Small intestine (tissue), 7 donors: ENCODE measurements around the gene SLC16A3. TPM values are rescaled to one million over a fixed set of nuclear protein-coding genes. Genes with fewer than 3 reads are reported as not detected.
A peak's percentile ranks its signal among the peaks of the same experiment; 100 is the strongest.

Source experiments
- DNase-seq, 2 donors: peaks; one replicate each; pipeline versions ENCODE4 v3.0.0 to v3.0.0-alpha.2; 2013
- FAIRE-seq: peaks from 2 replicates; lab custom pipeline; 2012; peaks lifted over from hg19 to GRCh38; lab: Jason Lieb, UNC
- H3K27ac ChIP-seq, 3 donors: one replicate each; pipeline ENCODE4 v1.5.1; 2013; ENCODE audit warnings: low read length in 2 of 3, mild to moderate bottlenecking in 2 of 3, control low read depth in 1 of 3, inconsistent platforms in 1 of 3, low read depth in 1 of 3, moderate library complexity in 1 of 3
- H3K27me3 ChIP-seq, 3 donors: one replicate each; pipeline ENCODE4 v1.6.1; 2013; ENCODE audit warnings: low read length in 3 of 3, inconsistent platforms in 1 of 3; ENCODE audit not compliant: control insufficient read depth in 3 of 3, insufficient read depth in 3 of 3
- H3K36me3 ChIP-seq, 3 donors: one replicate each; pipeline ENCODE4 v1.6.1; 2013; ENCODE audit warnings: low read length in 3 of 3, inconsistent platforms in 1 of 3, low read depth in 1 of 3, mild to moderate bottlenecking in 1 of 3, moderate library complexity in 1 of 3; ENCODE audit not compliant: control insufficient read depth in 3 of 3, insufficient read depth in 2 of 3
- H3K4me1 ChIP-seq, 3 donors: one replicate each; pipeline ENCODE4 v1.6.1; 2013; ENCODE audit warnings: low read length in 2 of 3, inconsistent platforms in 1 of 3, low read depth in 1 of 3, mild to moderate bottlenecking in 1 of 3, moderate library complexity in 1 of 3; ENCODE audit not compliant: control insufficient read depth in 3 of 3, insufficient read depth in 2 of 3
- H3K4me3 ChIP-seq, 3 donors: one replicate each; pipeline ENCODE4 v1.5.1; 2013; ENCODE audit warnings: low read length in 3 of 3, control low read depth in 1 of 3, inconsistent platforms in 1 of 3, low read depth in 1 of 3, mild to moderate bottlenecking in 1 of 3, moderate library complexity in 1 of 3
- H3K9me3 ChIP-seq, 2 donors: one replicate each; pipeline ENCODE4 v1.6.1; 2013; ENCODE audit warnings: low read depth in 1 of 2, low read length in 1 of 2; ENCODE audit not compliant: control insufficient read depth in 2 of 2, insufficient read depth in 1 of 2
- whole genome bisulfite sequencing, 3 donors: extraction: QIAGEN DNeasy Blood & Tissue Kit; methylation state at CpG; one replicate each; pipeline ENCODE4 v1.1.7; 2013; 5-methylcytosine and 5-hydroxymethylcytosine counted together
- polyA plus RNA-seq, 4 donors: library from polyadenylated mRNA; stranded (reverse) in 3 of 4; unstranded in 1 of 4; fragments of 200-250 nt in 3 of 4; fragments of 120-200 nt in 1 of 4; gene quantifications; one replicate each; pipeline versions ENCODE4 v1.2.1 to v1.2.3, GENCODE V29; 2013
- donor health status: healthy with polysubstance abuse.
- donor health status: control.
- donor health status: control.
- donor health status: Bipolar disorder and iron deficiency.
- donor health status: healthy.

The SLC16A3 gene
- polyA plus RNA-seq, 4 donors, result 5.4 to 33.2 (median 14.5) TPM

- Histone ChIP-seq H3K27ac (no peak overlapping the region), H3K36me3 (peaks cover 0 to 12% (median 0%) of the 10 kb centered on the region in 3 donors), H3K27me3 (no peaks in the 10 kb centered on the region), H3K4me3 (no peak overlapping the region), H3K9me3 (peaks cover 0 to 7% of the 10 kb centered on the region in 2 donors), H3K4me1 (peaks cover 0 to 31% (median 4%) of the 10 kb centered on the region in 3 donors)
- 93 to 99% (median 95%) methylated on average over 8 of the region's 8 CpGs for WGBS, 3 donors
- DNase-seq (no peak), FAIRE-seq (no peak)
These were observed 51.7 kb downstream of the SLC16A3 start for GRCh38 chr17:82280537-82280936.

- WGBS, 3 donors, result 62 to 74% (median 72%) methylated on average over 7 of the region's 7 CpGs
- Histone ChIP-seq H3K36me3 (peaks cover 0 to 12% (median 0%) of the 10 kb centered on the region in 3 donors), H3K4me3 (no peak overlapping the region), H3K9me3 (peaks cover 0 to 7% of the 10 kb centered on the region in 2 donors), H3K27me3 (no peaks in the 10 kb centered on the region), H3K4me1 (peaks cover 0 to 31% (median 4%) of the 10 kb centered on the region in 3 donors), H3K27ac (no peak overlapping the region)
- no peak for DNase-seq
- FAIRE-seq, result no peak
These were observed 52.2 kb downstream of the SLC16A3 start for GRCh38 chr17:82281076-82281475.

- no peak for FAIRE-seq
- H3K27ac ChIP-seq, result peak overlapping the region in 1 of 3 donors; percentile 57
These were observed 52.8 kb downstream of the SLC16A3 start for GRCh38 chr17:82281502-82282238.

GRCh38 chr17:82282239-82283207 is 53.7 kb downstream of the SLC16A3 start:
- FAIRE-seq, result no peak
- H3K4me3 ChIP-seq, result no peak overlapping the region
- H3K4me1 ChIP-seq, result peaks cover 0 to 24% (median 4%) of the 10 kb centered on the region in 3 donors
- H3K9me3 ChIP-seq, result peaks cover 0 to 11% of the 10 kb centered on the region in 2 donors
- no peaks in the 10 kb centered on the region for H3K27me3 ChIP-seq
- peak overlapping the region in 1 of 3 donors; percentile 57 for H3K27ac ChIP-seq
- no peak for DNase-seq
- WGBS, 3 donors, result 56 to 78% (median 68%) methylated on average over 25 of the region's 25 CpGs
- peaks cover 0 to 5% (median 0%) of the 10 kb centered on the region in 3 donors for H3K36me3 ChIP-seq

More at GRCh38 chr17:82281502-82282238, 52.8 kb downstream of the SLC16A3 start:
- H3K4me1 ChIP-seq, result peaks cover 0 to 31% (median 4%) of the 10 kb centered on the region in 3 donors
- 21 to 66% (median 39%) methylated on average over 22 of the region's 22 CpGs for WGBS, 3 donors
- DNase-seq, result peak in 1 of 2 donors; percentile 80
- H3K27me3 ChIP-seq, result no peaks in the 10 kb centered on the region
- no peak overlapping the region for H3K4me3 ChIP-seq
- H3K9me3 ChIP-seq, result peaks cover 0 to 7% of the 10 kb centered on the region in 2 donors
- H3K36me3 ChIP-seq, result peaks cover 0 to 8% (median 0%) of the 10 kb centered on the region in 3 donors

GRCh38 chr17:82283208-82283749 is 54.4 kb downstream of the SLC16A3 start:
- no peak for FAIRE-seq
- no peak overlapping the region for H3K27ac ChIP-seq
- H3K27me3 ChIP-seq, result no peaks in the 10 kb centered on the region
- H3K36me3 ChIP-seq, result no peaks in the 10 kb centered on the region
- H3K9me3 ChIP-seq, result peaks cover 0 to 17% of the 10 kb centered on the region in 2 donors
- H3K4me3 ChIP-seq, result no peak overlapping the region
- H3K4me1 ChIP-seq, result peaks cover 0 to 19% (median 6%) of the 10 kb centered on the region in 3 donors
- WGBS, 3 donors, result 19 to 31% (median 24%) methylated on average over 13 of the region's 13 CpGs
- DNase-seq, result peak in 1 of 2 donors; percentile 57

- 64 to 80% (median 76%) methylated on average over 8 of the region's 8 CpGs for WGBS, 3 donors
- Histone ChIP-seq H3K36me3 (no peaks in the 10 kb centered on the region), H3K27me3 (no peaks in the 10 kb centered on the region), H3K4me1 (peaks cover 6 to 10% (median 8%) of the 10 kb centered on the region in 3 donors), H3K4me3 (no peak overlapping the region), H3K27ac (peak overlapping the region in 1 of 3 donors; percentile 18), H3K9me3 (peaks cover 0 to 10% of the 10 kb centered on the region in 2 donors)
- no peak for FAIRE-seq
- DNase-seq, result no peak
These were observed 56.3 kb downstream of the SLC16A3 start for GRCh38 chr17:82285141-82285540.

- FAIRE-seq (no peak), DNase-seq (no peak)
These were observed 58.4 kb downstream of the SLC16A3 start for GRCh38 chr17:82287013-82287867.

More at GRCh38 chr17:82287013-82287867, 58.4 kb downstream of the SLC16A3 start:
- Histone ChIP-seq H3K4me1 (peaks cover 2 to 14% (median 8%) of the 10 kb centered on the region in 3 donors), H3K4me3 (no peak overlapping the region), H3K9me3 (peaks cover 0 to 10% of the 10 kb centered on the region in 2 donors), H3K36me3 (no peaks in the 10 kb centered on the region), H3K27ac (peak overlapping the region in 1 of 3 donors; percentile 96), H3K27me3 (no peaks in the 10 kb centered on the region)
- 66 to 79% (median 73%) methylated on average over 9 of the region's 9 CpGs for WGBS, 3 donors
